C4-2B (cell line): ENCODE measurements around the gene KASH5.

Experiments used
- ZFX ChIP-seq: fragments of 450-650 bp; IDR thresholded peaks from 2 replicates; pipeline ENCODE4 v1.6.1; 2017
- TF ChIP-seq, protein P1 (sequence below): fragments of 450-650 bp; conservative IDR thresholded peaks from 2 replicates; pipeline ENCODE4 v1.5.1; 2017; ENCODE audit warnings: mild to moderate bottlenecking

DNA sequence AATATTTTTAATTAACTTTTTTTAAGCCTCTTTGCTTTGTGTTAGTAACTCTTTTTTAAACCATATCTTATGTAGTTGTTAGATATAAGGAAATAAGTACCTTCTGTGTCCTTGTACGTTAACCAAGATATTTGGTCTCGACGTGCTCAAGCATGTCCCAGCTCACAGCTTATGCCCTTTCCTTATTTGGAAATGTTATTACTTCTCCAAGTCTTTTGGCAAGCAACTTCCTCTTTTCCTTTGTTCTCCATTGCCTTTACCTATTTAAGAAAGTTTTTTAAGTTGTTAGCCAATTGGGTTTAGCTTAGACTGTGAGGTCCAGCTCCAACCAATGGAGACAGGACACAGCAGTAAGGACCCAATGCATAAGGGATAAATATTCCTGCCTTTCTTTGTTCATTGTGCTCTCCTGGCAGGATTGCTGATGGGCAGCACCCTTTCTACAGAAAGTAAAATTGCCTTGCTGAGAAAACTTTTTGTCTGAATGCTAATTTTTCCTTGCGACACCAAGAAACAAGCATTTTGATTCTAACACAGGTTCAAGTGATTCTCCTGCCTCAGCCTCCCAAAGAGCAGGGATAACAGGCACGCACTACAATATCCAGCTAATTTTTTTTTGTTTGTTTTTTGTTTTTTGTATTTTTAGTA lies 19.2 kb upstream of the KASH5 start:
- TF ChIP-seq, protein P1, sequence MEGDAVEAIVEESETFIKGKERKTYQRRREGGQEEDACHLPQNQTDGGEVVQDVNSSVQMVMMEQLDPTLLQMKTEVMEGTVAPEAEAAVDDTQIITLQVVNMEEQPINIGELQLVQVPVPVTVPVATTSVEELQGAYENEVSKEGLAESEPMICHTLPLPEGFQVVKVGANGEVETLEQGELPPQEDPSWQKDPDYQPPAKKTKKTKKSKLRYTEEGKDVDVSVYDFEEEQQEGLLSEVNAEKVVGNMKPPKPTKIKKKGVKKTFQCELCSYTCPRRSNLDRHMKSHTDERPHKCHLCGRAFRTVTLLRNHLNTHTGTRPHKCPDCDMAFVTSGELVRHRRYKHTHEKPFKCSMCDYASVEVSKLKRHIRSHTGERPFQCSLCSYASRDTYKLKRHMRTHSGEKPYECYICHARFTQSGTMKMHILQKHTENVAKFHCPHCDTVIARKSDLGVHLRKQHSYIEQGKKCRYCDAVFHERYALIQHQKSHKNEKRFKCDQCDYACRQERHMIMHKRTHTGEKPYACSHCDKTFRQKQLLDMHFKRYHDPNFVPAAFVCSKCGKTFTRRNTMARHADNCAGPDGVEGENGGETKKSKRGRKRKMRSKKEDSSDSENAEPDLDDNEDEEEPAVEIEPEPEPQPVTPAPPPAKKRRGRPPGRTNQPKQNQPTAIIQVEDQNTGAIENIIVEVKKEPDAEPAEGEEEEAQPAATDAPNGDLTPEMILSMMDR, result no peak
- TF ChIP-seq ZFX, result no peak
